Measurements from ENCODE around the gene KLHL2. TPM values are rescaled to one million over a fixed set of nuclear protein-coding genes. Genes with fewer than 3 reads are reported as not detected.

Gene KLHL2
- total and polyA plus RNA-seq, 2 of the 13 experiments (the other 11 are each of a cell fraction or from before 2014, with no cell fraction given) = 9.2 to 17.6 TPM

- TF ChIP-seq AFF4 (CRISPR knock-in tag; IDR thresholded peaks at IDR 0.05) (no peak), NBN (conservative IDR thresholded peaks at IDR 0.05) (no peak), CENPX (CRISPR knock-in tag; IDR thresholded peaks at IDR 0.05) (no peak), SRSF1 (optimal IDR thresholded peaks at IDR 0.05; ENCODE audit: low read depth, low read length) (no peak), ETV5 (CRISPR knock-in tag; IDR thresholded peaks at IDR 0.05; ENCODE audit: borderline replicate concordance) (peak; percentile 82; the same call in 1 of the 2 replicates), ZNF512B (CRISPR knock-in tag; IDR thresholded peaks at IDR 0.05; ENCODE audit: borderline replicate concordance) (0 out of 2 replicates have a peak, but pooled peaks have one; percentile 35), MXD1 (CRISPR knock-in tag; IDR thresholded peaks at IDR 0.05) (no peak), ZNF282 (IDR thresholded peaks at IDR 0.05; ENCODE audit: partially characterized antibody) (no peak), NFIC (IDR thresholded peaks at IDR 0.05; ENCODE audit: low read length) (peak; percentile 69), ZBTB38 (CRISPR knock-in tag; IDR thresholded peaks at IDR 0.05) (no peak), KLF9 (CRISPR knock-in tag; IDR thresholded peaks at IDR 0.05; ENCODE audit: low read depth) (no peak), ZFP1 (CRISPR knock-in tag; IDR thresholded peaks at IDR 0.05) (peak; percentile 92), IRF2 (CRISPR knock-in tag; IDR thresholded peaks at IDR 0.05) (peak; percentile 70), PHF21A (CRISPR knock-in tag; IDR thresholded peaks at IDR 0.05) (peak; percentile 93), ERF (CRISPR knock-in tag; IDR thresholded peaks at IDR 0.05) (peak; percentile 68; the same call in 1 of the 2 replicates), PAXIP1 (CRISPR knock-in tag; conservative IDR thresholded peaks at IDR 0.05) (peak; percentile 98), NAIF1 (CRISPR knock-in tag; IDR thresholded peaks at IDR 0.05; ENCODE audit: borderline replicate concordance) (peak; percentile 95), GMEB1 (CRISPR knock-in tag; IDR thresholded peaks at IDR 0.05; ENCODE audit: borderline replicate concordance) (no peak), SMAD9 (CRISPR knock-in tag; IDR thresholded peaks at IDR 0.05) (no peak), HNF4A (CRISPR knock-in tag; IDR thresholded peaks at IDR 0.05) (peak; percentile 96)
Observed at GRCh38 chr4:165369522-165369921, 162.2 kb downstream of the KLHL2 start (continued).
